Stomach (tissue), 9 donors: ENCODE measurements around the gene KCND2. TPM values are rescaled to one million over a fixed set of nuclear protein-coding genes. Genes with fewer than 3 reads are reported as not detected.

Source experiments
- DNase-seq, 2 donors: peaks; one replicate each; pipeline versions ENCODE4 v3.0.0 to v3.0.0-alpha.2; 2013 to 2019
- H3K27ac ChIP-seq, 5 donors: fragments of 200-600 bp in 4 of 5; sonication (generic) in 4 of 5; one replicate each; pipeline ENCODE4 v1.5.1; 2013 to 2019; ENCODE audit warnings: mild to moderate bottlenecking in 1 of 5, moderate library complexity in 1 of 5
- H3K27me3 ChIP-seq, 3 donors: fragments of 200-600 bp; sonication (generic); one replicate each; pipeline ENCODE4 v1.5.1; 2017 to 2019; ENCODE audit warnings: mixed run types in 1 of 3
- H3K36me3 ChIP-seq, 4 donors: fragments of 200-600 bp; sonication (generic); 1 replicate in 3 of 4; 2 replicates in 1 of 4; pipeline ENCODE4 v1.5.1; 2016 to 2019
- H3K4me1 ChIP-seq, 4 donors: fragments of 200-600 bp; sonication (generic); one replicate each; pipeline ENCODE4 v1.5.1; 2016 to 2019
- H3K4me3 ChIP-seq, 4 donors: fragments of 200-600 bp; sonication (generic) in 3 of 4; one replicate each; pipeline ENCODE4 v1.5.1; 2016 to 2019; ENCODE audit warnings: mild to moderate bottlenecking in 1 of 4
- H3K9me3 ChIP-seq, 4 donors: fragments of 200-600 bp; sonication (generic); one replicate each; pipeline ENCODE4 v1.5.1; 2016 to 2019
- EP300 ChIP-seq: sonication (generic); formaldehyde crosslinking; IDR thresholded peaks from one replicate; pipeline ENCODE4 v1.6.1; 2017; ENCODE audit warnings: antibody characterized with exemption
- POLR2A ChIP-seq, 4 donors: fragments of 450-650 bp; IDR thresholded peaks; one replicate each; pipeline ENCODE4 v1.6.1; 2016; ENCODE audit warnings: antibody characterized with exemption in 4 of 4, control low read depth in 2 of 4, mild to moderate bottlenecking in 1 of 4, moderate library complexity in 1 of 4
- POLR2AphosphoS5 ChIP-seq, 3 donors: sonication (generic); formaldehyde crosslinking; IDR thresholded peaks; one replicate each; pipeline ENCODE4 v1.6.1; 2016; ENCODE audit warnings: antibody characterized with exemption in 3 of 3
- WGBS, 5 donors: extraction: QIAGEN DNeasy Blood & Tissue Kit in 3 of 5; methylation state at CpG; one replicate each; pipeline versions ENCODE4 v1.1.5 to v1.1.7; 2013 to 2018; 5-methylcytosine and 5-hydroxymethylcytosine counted together
- intact Hi-C: fragments of 100-400 bp; cut with DNase I; formaldehyde crosslinking; loops from one replicate; pipeline ENCODE4 v1.15.1; 2023; ENCODE audit warnings: low total_unique reads
- polyA plus RNA-seq, 3 donors: library from polyadenylated mRNA; stranded (reverse); fragments of 200-250 nt; gene quantifications; one replicate each; pipeline ENCODE4 v1.2.3, GENCODE V29; 2013
- total RNA-seq, 5 donors: library from RNA; depleted of rRNA; stranded (reverse); fragments of >200 nt; gene quantifications; one replicate each; pipeline versions ENCODE4 v1.1.0 to v1.2.3, GENCODE V29; 2014 to 2016
- TF ChIP-seq, protein P1 (sequence below), 7 experiments: fragments of 450-650 bp in 4 of 7; fragments of 200-600 bp in 3 of 7; sonication (generic) in 3 of 7; IDR thresholded peaks; one replicate each; pipeline ENCODE4 v1.5.1; 2016 to 2019; ENCODE audit warnings: antibody characterized with exemption in 7 of 7, control low read depth in 2 of 7, mild to moderate bottlenecking in 1 of 7
- donor health status: healthy with polysubstance abuse.
- donor health status: Bipolar disorder and iron deficiency.
- donor health status: healthy.

Gene KCND2
- total and polyA plus RNA-seq, 8 donors: 0.06 to 1.3 (median 0.31) TPM; not detected in 5

DNA sequence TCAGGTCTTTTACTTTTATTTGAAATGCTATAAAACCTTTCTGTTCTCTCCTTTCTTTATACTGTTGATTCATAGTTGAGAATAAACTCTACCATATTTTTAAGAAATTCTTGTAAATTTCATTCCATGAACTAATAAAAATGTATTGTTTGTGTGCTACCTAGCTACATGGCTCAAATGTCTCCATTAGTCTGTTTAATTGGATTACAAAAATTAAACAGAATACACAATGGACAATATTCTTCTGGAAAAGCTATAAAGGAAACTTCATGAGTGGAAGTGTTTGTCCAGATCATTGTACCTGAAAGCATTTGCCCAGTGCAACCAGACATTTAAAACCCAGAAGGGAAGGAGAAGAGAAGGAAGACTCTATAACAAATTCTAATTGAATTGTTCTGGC lies 20.1 kb downstream of the KCND2 start:
- intact Hi-C loops: no loop called here
- TF ChIP-seq EP300 (no peak), POLR2A (IDR thresholded peaks at IDR 0.05) (no peak), POLR2AphosphoS5 (IDR thresholded peaks at IDR 0.05) (no peak)
- TF ChIP-seq, protein P1, sequence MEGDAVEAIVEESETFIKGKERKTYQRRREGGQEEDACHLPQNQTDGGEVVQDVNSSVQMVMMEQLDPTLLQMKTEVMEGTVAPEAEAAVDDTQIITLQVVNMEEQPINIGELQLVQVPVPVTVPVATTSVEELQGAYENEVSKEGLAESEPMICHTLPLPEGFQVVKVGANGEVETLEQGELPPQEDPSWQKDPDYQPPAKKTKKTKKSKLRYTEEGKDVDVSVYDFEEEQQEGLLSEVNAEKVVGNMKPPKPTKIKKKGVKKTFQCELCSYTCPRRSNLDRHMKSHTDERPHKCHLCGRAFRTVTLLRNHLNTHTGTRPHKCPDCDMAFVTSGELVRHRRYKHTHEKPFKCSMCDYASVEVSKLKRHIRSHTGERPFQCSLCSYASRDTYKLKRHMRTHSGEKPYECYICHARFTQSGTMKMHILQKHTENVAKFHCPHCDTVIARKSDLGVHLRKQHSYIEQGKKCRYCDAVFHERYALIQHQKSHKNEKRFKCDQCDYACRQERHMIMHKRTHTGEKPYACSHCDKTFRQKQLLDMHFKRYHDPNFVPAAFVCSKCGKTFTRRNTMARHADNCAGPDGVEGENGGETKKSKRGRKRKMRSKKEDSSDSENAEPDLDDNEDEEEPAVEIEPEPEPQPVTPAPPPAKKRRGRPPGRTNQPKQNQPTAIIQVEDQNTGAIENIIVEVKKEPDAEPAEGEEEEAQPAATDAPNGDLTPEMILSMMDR (IDR thresholded peaks at IDR 0.05): no peak
- no peak overlapping the region for H3K27ac ChIP-seq
- no peaks in the 10 kb centered on the region for H3K9me3 ChIP-seq
- H3K4me3 ChIP-seq: no peak overlapping the region
- no peak for DNase-seq
- no peaks in the 10 kb centered on the region for H3K4me1 ChIP-seq
- H3K27me3 ChIP-seq: no peaks in the 10 kb centered on the region
- H3K36me3 ChIP-seq: no peaks in the 10 kb centered on the region

- WGBS, 5 donors: 89 to 95% (median 92%) methylated on average over 7 of the region's 7 CpGs
Measured at GRCh38 chr7:120302190-120302589, 29.2 kb downstream of the KCND2 start.

GRCh38 chr7:120303105-120303504 lies 30.1 kb downstream of the KCND2 start:
- no peak for DNase-seq
- no peaks in the 10 kb centered on the region for H3K27me3 ChIP-seq
- no peaks in the 10 kb centered on the region for H3K9me3 ChIP-seq
- H3K27ac ChIP-seq: no peak overlapping the region
- no peaks in the 10 kb centered on the region for H3K4me1 ChIP-seq
- no peak overlapping the region for H3K4me3 ChIP-seq
- TF ChIP-seq, protein P1 (IDR thresholded peaks at IDR 0.05): no peak
- no peak for TF ChIP-seq POLR2A (IDR thresholded peaks at IDR 0.05)
- TF ChIP-seq EP300: no peak
- no peak for TF ChIP-seq POLR2AphosphoS5 (IDR thresholded peaks at IDR 0.05)
- no peaks in the 10 kb centered on the region for H3K36me3 ChIP-seq
- intact Hi-C loops: no loop called here

More at GRCh38 chr7:120302190-120302589, 29.2 kb downstream of the KCND2 start:
- intact Hi-C loops: no loop called here
- no peak for DNase-seq
- no peaks in the 10 kb centered on the region for H3K4me1 ChIP-seq
- H3K27ac ChIP-seq: no peak overlapping the region
- no peak for TF ChIP-seq POLR2AphosphoS5 (IDR thresholded peaks at IDR 0.05)
- TF ChIP-seq, protein P1 (IDR thresholded peaks at IDR 0.05): no peak
- TF ChIP-seq POLR2A (IDR thresholded peaks at IDR 0.05): no peak
- no peak for TF ChIP-seq EP300
- no peaks in the 10 kb centered on the region for H3K36me3 ChIP-seq
- H3K4me3 ChIP-seq: no peak overlapping the region
- H3K27me3 ChIP-seq: no peaks in the 10 kb centered on the region
- H3K9me3 ChIP-seq: no peaks in the 10 kb centered on the region

- no peak for DNase-seq
- Histone ChIP-seq H3K4me1 (no peaks in the 10 kb centered on the region), H3K9me3 (no peaks in the 10 kb centered on the region), H3K36me3 (no peaks in the 10 kb centered on the region), H3K27ac (no peak overlapping the region), H3K27me3 (no peaks in the 10 kb centered on the region), H3K4me3 (no peak overlapping the region)
- 86 to 89% (median 88%) methylated on average over 6 of the region's 6 CpGs for WGBS, 5 donors
- intact Hi-C loops: no loop called here
- no peak for TF ChIP-seq POLR2A (IDR thresholded peaks at IDR 0.05)
- no peak for TF ChIP-seq EP300
- TF ChIP-seq, protein P1 (IDR thresholded peaks at IDR 0.05): no peak
- TF ChIP-seq POLR2AphosphoS5 (IDR thresholded peaks at IDR 0.05): no peak
Measured at GRCh38 chr7:120304674-120305073, 31.7 kb downstream of the KCND2 start.
